A673 (cell line): ENCODE data around the gene GPRC5C. TPM values are rescaled to one million over a fixed set of nuclear protein-coding genes. Genes with fewer than 3 reads are reported as not detected.

Experiments
- BruUV-seq: library from RNA; stranded (reverse); fragments of 400-500 nt; replicated peaks from 2 replicates; lab custom pipeline; 2021; lab: Mats Ljungman, UMichigan
- CTCF ChIA-PET: fragments of 300-600 bp; sonication (Branson Sonifier 250); formaldehyde crosslinking; loops from one replicate; lab custom pipeline; 2022; ENCODE audit warnings: antibody characterized with exemption; lab: Charles Lee
- POLR2A ChIA-PET: fragments of 300-600 bp; sonication (Branson Sonifier 250); formaldehyde crosslinking; loops from one replicate; lab custom pipeline; 2022; ENCODE audit warnings: antibody characterized with exemption; ENCODE audit not compliant: low non-redundant PET; lab: Charles Lee
- DNase-seq: peaks from one replicate; pipeline ENCODE4 v3.0.0-alpha.2; 2015; ENCODE audit warnings: low spot score
- H3K27ac ChIP-seq: fragments of 200-600 bp; sonication (generic); 2 replicates; pipeline ENCODE4 v1.5.1; 2016; ENCODE audit warnings: mixed run types, low read depth, mild to moderate bottlenecking, mixed read lengths, antibody characterized with exemption, low read length; ENCODE audit not compliant: poor library complexity, severe bottlenecking
- H3K27me3 ChIP-seq: fragments of 200-600 bp; sonication (generic); replicated peaks from 2 replicates; pipeline ENCODE4 v1.6.1; 2017; ENCODE audit warnings: mixed run types, low read depth, mild to moderate bottlenecking, mixed read lengths, antibody characterized with exemption, low read length; ENCODE audit not compliant: insufficient read depth, poor library complexity
- H3K36me3 ChIP-seq: fragments of 200-600 bp; sonication (generic); 2 replicates; pipeline ENCODE4 v1.6.1; 2016; ENCODE audit warnings: mixed run types, mild to moderate bottlenecking, mixed read lengths, antibody characterized with exemption, low read length; ENCODE audit not compliant: insufficient read depth, poor library complexity, severe bottlenecking
- H3K4me1 ChIP-seq: fragments of 200-600 bp; sonication (generic); 2 replicates; pipeline ENCODE4 v1.6.1; 2017; ENCODE audit warnings: mixed run types, mild to moderate bottlenecking, mixed read lengths, antibody characterized with exemption, low read length; ENCODE audit not compliant: insufficient read depth, poor library complexity, severe bottlenecking
- H3K4me3 ChIP-seq: fragments of 200-600 bp; sonication (generic); 2 replicates; pipeline ENCODE4 v1.5.1; 2016; ENCODE audit warnings: low read depth, mixed run types, mild to moderate bottlenecking, mixed read lengths, low read length; ENCODE audit not compliant: poor library complexity, severe bottlenecking
- H3K9me3 ChIP-seq: fragments of 200-600 bp; sonication (generic); 2 replicates; pipeline ENCODE4 v1.6.1; 2016; ENCODE audit warnings: mixed run types, low read depth, mild to moderate bottlenecking, mixed read lengths, antibody characterized with exemption, low read length; ENCODE audit not compliant: poor library complexity, severe bottlenecking
- CTCF ChIP-seq: fragments of 300-800, 200-600 bp; sonication (generic); conservative IDR thresholded peaks from 2 replicates; pipeline ENCODE4 v1.5.1; 2017; ENCODE audit warnings: low read depth, mild to moderate bottlenecking, antibody characterized with exemption, low read length, moderate library complexity, mixed read lengths
- EZH2 ChIP-seq: fragments of 200-600 bp; sonication (generic); IDR thresholded peaks from 2 replicates; pipeline ENCODE4 v1.6.1; 2017; ENCODE audit warnings: borderline replicate concordance, low read depth, mild to moderate bottlenecking, mixed read lengths, antibody characterized with exemption, low read length; ENCODE audit not compliant: poor library complexity, severe bottlenecking
- intact Hi-C: fragments of 100-400 bp; cut with micrococcal nuclease; formaldehyde crosslinking; loops from one replicate; pipeline ENCODE4 v1.10.0; 2022; ENCODE audit not compliant: unreplicated experiment
- total RNA-seq: library from RNA; stranded (reverse); gene quantifications from 2 replicates; pipeline ENCODE4 v1.2.3, GENCODE V29; 2021

GPRC5C gene
- total RNA-seq, 1 experiment from 2014 or later, result not detected

DNA sequence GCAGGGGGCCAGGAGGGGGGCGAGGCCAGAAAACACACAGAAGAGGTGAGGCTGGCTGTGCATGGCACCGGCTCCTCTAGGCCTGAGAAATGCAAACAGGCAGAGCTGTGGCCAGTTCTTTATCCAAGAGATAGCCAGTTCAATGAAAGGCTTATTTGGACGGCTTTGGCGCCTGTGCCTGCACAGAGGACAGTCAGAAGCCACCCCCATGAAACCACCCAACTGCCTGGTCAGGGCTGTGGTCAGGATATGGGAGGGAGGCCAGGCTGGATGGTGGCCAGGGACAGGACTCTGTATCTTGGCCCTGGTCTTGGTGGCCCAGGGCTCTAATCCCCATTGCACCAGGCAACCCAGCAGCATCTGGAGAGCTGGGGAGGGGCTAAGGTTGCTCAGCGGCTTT, 24.5 kb upstream of the GPRC5C start:
- ChIA-PET CTCF (no interaction called here), POLR2A (no interaction called here)
- no peak overlapping the region for H3K27ac ChIP-seq
- DNase-seq, result no peak
- no peaks in the 10 kb centered on the region for H3K4me1 ChIP-seq
- TF ChIP-seq CTCF, result no peak
- no peak for TF ChIP-seq EZH2
- intact Hi-C loops, result no loop called here
- no peaks in the 10 kb centered on the region for H3K27me3 ChIP-seq
- H3K4me3 ChIP-seq, result no peak overlapping the region
- BruUV-seq, result no TSS peak
- H3K9me3 ChIP-seq, result no peaks in the 10 kb centered on the region
- H3K36me3 ChIP-seq, result no peaks in the 10 kb centered on the region

DNA sequence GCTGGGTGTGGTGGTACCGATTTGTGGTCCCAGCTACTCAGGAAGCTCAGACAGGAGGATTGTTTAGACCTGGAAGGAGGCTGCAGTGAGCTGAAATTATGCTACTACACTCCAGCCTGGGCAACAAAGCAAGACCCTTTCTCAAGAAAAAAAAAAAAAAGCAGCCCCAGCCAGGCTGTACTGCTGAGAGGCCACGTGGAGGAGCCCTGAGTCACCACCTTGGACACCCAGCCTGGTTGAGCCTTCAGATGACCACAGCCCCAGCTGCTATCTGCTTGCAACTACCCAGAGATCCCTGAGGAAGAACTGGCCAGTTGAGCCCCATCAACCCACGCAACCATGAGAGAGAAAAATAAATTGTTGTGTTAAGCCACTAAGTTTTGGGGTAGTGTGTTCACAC, 23.6 kb upstream of the GPRC5C start:
- ChIA-PET POLR2A (no interaction called here), CTCF (no interaction called here)
- no peaks in the 10 kb centered on the region for H3K27me3 ChIP-seq
- no peaks in the 10 kb centered on the region for H3K4me1 ChIP-seq
- intact Hi-C loops, result no loop called here
- no peaks in the 10 kb centered on the region for H3K9me3 ChIP-seq
- BruUV-seq, result no TSS peak
- no peak overlapping the region for H3K27ac ChIP-seq
- no peaks in the 10 kb centered on the region for H3K36me3 ChIP-seq
- H3K4me3 ChIP-seq, result no peak overlapping the region
- no peak for TF ChIP-seq EZH2
- no peak for TF ChIP-seq CTCF
- no peak for DNase-seq

DNA sequence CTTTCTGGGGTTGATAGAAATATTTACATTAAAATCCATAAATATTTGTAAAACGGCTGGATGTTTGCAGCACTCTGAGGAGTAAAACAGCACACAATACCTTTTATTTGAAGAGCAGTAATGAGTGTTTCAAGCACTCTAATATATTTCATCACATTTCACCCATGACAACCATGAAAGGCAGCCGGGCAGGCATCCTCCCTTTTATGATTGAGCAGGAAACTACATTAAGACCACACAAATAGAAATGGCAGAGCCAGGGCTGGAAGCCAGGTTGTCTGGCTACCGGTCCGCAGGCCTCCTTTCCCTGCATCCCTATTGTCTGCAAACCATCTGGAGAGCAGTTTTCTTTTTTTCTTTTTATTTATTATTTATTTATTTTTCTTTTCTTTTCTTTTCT, 23.1 kb upstream of the GPRC5C start:
- DNase-seq, result no peak

More for the DNA sequence above, 23.1 kb upstream of the GPRC5C start:
- no peaks in the 10 kb centered on the region for H3K36me3 ChIP-seq
- intact Hi-C loops, result no loop called here
- H3K4me1 ChIP-seq, result no peaks in the 10 kb centered on the region
- H3K27ac ChIP-seq, result no peak overlapping the region
- BruUV-seq, result no TSS peak
- no peak for TF ChIP-seq CTCF
- TF ChIP-seq EZH2, result no peak
- H3K9me3 ChIP-seq, result no peaks in the 10 kb centered on the region
- H3K4me3 ChIP-seq, result no peak overlapping the region
- H3K27me3 ChIP-seq, result no peaks in the 10 kb centered on the region
- POLR2A ChIA-PET, result interaction anchor here (0.6 kb wide), 1 partner anchor 117 kb away, joined by 5 read pairs; no protein-coding TSS in a partner anchor
- CTCF ChIA-PET, result no interaction called here
